GM12878 (cell line): ENCODE data around the gene UNC119. TPM values are rescaled to one million over a fixed set of nuclear protein-coding genes. Genes with fewer than 3 reads are reported as not detected.

Experiments used
- BCL3 ChIP-seq: IDR thresholded peaks from 2 replicates; pipeline ENCODE4 v1.6.1; 2011; ENCODE audit warnings: borderline replicate concordance, low read depth, mild to moderate bottlenecking, moderate library complexity, low read length; ENCODE audit not compliant: insufficient read depth, poor library complexity, severe bottlenecking
- BHLHE40 ChIP-seq, 2 experiments: fragments of 450-650 bp in 1 of 2; IDR thresholded peaks; 2 replicates each; pipeline ENCODE4 v1.6.1; 2011 to 2017; ENCODE audit warnings: low read depth in 2 of 2, borderline replicate concordance in 1 of 2, improper control_type of control experiment in 1 of 2, low read length in 1 of 2, mild to moderate bottlenecking in 1 of 2
- CREB1 ChIP-seq: IDR thresholded peaks from 2 replicates; pipeline ENCODE4 v1.6.1; 2012; ENCODE audit warnings: low read depth, mild to moderate bottlenecking, inconsistent platforms
- GATAD2B ChIP-seq: fragments of 450-650 bp; conservative IDR thresholded peaks from 2 replicates; pipeline ENCODE4 v1.6.1; 2017; ENCODE audit warnings: low read depth, mild to moderate bottlenecking, moderate library complexity
- LARP7 ChIP-seq: fragments of 450-650 bp; IDR thresholded peaks from 2 replicates; pipeline ENCODE4 v1.6.1; 2017; ENCODE audit warnings: mild to moderate bottlenecking
- POLR2A ChIP-seq: IDR thresholded peaks from 2 replicates; pipeline ENCODE4 v1.6.1; 2011; ENCODE audit warnings: low read depth, mild to moderate bottlenecking, low read length
- POLR2AphosphoS5 ChIP-seq: IDR thresholded peaks from 2 replicates; pipeline ENCODE4 v1.6.1; 2011; ENCODE audit warnings: mild to moderate bottlenecking, low read length, inconsistent platforms
- RELB ChIP-seq: fragments of 450-650 bp; IDR thresholded peaks from 2 replicates; pipeline ENCODE4 v1.6.1; 2017; ENCODE audit warnings: low read depth, mild to moderate bottlenecking, moderate library complexity
- RUNX3 ChIP-seq: IDR thresholded peaks from 2 replicates; pipeline ENCODE4 v1.6.1; 2012; ENCODE audit warnings: low read length, inconsistent platforms
- SIN3A ChIP-seq: IDR thresholded peaks from 2 replicates; pipeline ENCODE4 v1.6.1; 2012; ENCODE audit warnings: low read depth, low read length, improper control_type of control experiment
- SPI1 ChIP-seq: IDR thresholded peaks from 2 replicates; pipeline ENCODE4 v1.6.1; 2011; ENCODE audit warnings: low read depth, mild to moderate bottlenecking, low read length, moderate library complexity, borderline replicate concordance; ENCODE audit not compliant: insufficient read depth
- TCF3 ChIP-seq: IDR thresholded peaks from 2 replicates; pipeline ENCODE4 v1.6.1; 2012; ENCODE audit warnings: low read depth, mild to moderate bottlenecking, low read length, borderline replicate concordance; ENCODE audit not compliant: insufficient read depth
- WRNIP1 ChIP-seq: IDR thresholded peaks from 2 replicates; pipeline ENCODE4 v1.6.1; 2011; ENCODE audit warnings: low read depth, low read length, improper control_type of control experiment, borderline replicate concordance
- ZZZ3 ChIP-seq: IDR thresholded peaks from 2 replicates; pipeline ENCODE4 v1.6.1; 2011; ENCODE audit warnings: low read depth; ENCODE audit not compliant: control insufficient read depth, insufficient read length
- polyA plus RNA-seq, 11 experiments: library from polyadenylated mRNA; depleted of rRNA in 4 of 11; unstranded in 6 of 11; stranded (reverse) in 5 of 11; fragments of >200 nt; fragmentation: Nextera tagmentation in 4 of 11; fragmentation: Illumina TruSeq in 1 of 11; extraction: Ambion mirVana in 4 of 11; extraction: Trizol in 1 of 11; gene quantifications; 1 replicate in 1 of 11; 2 replicates in 10 of 11; pipeline versions ENCODE4 v1.2.1 to v1.2.3, GENCODE V29; 2011 to 2016; ENCODE audit warnings: inconsistent platforms in 2 of 11, missing spikeins in 2 of 11, low read depth in 1 of 11
- total RNA-seq, 4 experiments: library from RNA; depleted of rRNA in 3 of 4; stranded (reverse); fragments of >200 nt in 3 of 4; fragmentation: Illumina TruSeq in 1 of 4; extraction: Trizol in 1 of 4; gene quantifications; 2 replicates each; pipeline versions ENCODE4 v1.2.1 to v1.2.3, GENCODE V29; 2013 to 2021
- TF ChIP-seq, protein P1 (sequence below): fragments of 450-650 bp; IDR thresholded peaks from 2 replicates; pipeline ENCODE4 v1.6.1; 2017; ENCODE audit warnings: borderline replicate concordance

The UNC119 gene
- total and polyA plus RNA-seq, 10 of the 15 experiments (the other 5 are each of a cell fraction or from before 2014, with no cell fraction given) = 2.7 to 436 (median 57.8) TPM

- TF ChIP-seq, protein P1, sequence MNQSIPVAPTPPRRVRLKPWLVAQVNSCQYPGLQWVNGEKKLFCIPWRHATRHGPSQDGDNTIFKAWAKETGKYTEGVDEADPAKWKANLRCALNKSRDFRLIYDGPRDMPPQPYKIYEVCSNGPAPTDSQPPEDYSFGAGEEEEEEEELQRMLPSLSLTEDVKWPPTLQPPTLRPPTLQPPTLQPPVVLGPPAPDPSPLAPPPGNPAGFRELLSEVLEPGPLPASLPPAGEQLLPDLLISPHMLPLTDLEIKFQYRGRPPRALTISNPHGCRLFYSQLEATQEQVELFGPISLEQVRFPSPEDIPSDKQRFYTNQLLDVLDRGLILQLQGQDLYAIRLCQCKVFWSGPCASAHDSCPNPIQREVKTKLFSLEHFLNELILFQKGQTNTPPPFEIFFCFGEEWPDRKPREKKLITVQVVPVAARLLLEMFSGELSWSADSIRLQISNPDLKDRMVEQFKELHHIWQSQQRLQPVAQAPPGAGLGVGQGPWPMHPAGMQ = no peak
- TF ChIP-seq BHLHE40 (IDR thresholded peaks at IDR 0.05; ENCODE audit: borderline replicate concordance in 1 of 2, low read depth in 2 of 2, low read length in 1 of 2) (peak in 1 of 2 experiments; percentile 46; a peak in 2 of 4 replicates), SIN3A (0 out of 2 replicates have a peak, but pooled peaks have one; percentile 50), POLR2A (peak; percentile 90), WRNIP1 (no peak), BCL3 (peak; percentile 20), LARP7 (peak; percentile 85), TCF3 (0 out of 2 replicates have a peak, but pooled peaks have one; percentile 17), RELB (no peak), POLR2AphosphoS5 (peak; percentile 49; the same call in 1 of the 2 replicates), SPI1 (peak; percentile 54; the same call in 1 of the 2 replicates), CREB1 (no peak), GATAD2B (peak; percentile 76; the same call in 1 of the 2 replicates), ZZZ3 (no peak), RUNX3 (0 out of 2 replicates have a peak, but pooled peaks have one; percentile 5)
These were observed at the start of gene UNC119 (continued) for GRCh38 chr17:28552176-28552999.
